ENCODE data around the gene SEC61G.

GRCh38 chr7:54796150-54796549 lies 37.1 kb upstream of the SEC61G start:
- TF ChIP-seq CTCF (IDR thresholded peaks at IDR 0.05): no peak
- no peak for TF ChIP-seq POLR2A (IDR thresholded peaks at IDR 0.05)

Measured in Peyer's patch (tissue), 4 donors.